ENCODE data around the gene SEZ6.

- TF ChIP-seq CTCF (conservative IDR thresholded peaks at IDR 0.05; ENCODE audit: low read depth, low read length), result no peak
- TF ChIP-seq FOS (IDR thresholded peaks at IDR 0.05; ENCODE audit: low read depth, low read length), result no peak
- no peak for TF ChIP-seq USF2 (IDR thresholded peaks at IDR 0.05; ENCODE audit: low read depth, low read length)
- TF ChIP-seq CHD1 (IDR thresholded peaks at IDR 0.05; ENCODE audit: low read depth, low read length), result no peak
Measured at GRCh38 chr17:28992185-28992584, 13.6 kb downstream of the SEZ6 start.
